Activated T-cell treated with anti-CD3 and anti-CD28 coated beads for 24 hours (primary cell): ENCODE data around the gene AXIN1.
"Not testable (repeated sequence)": the region's sequence is repeated elsewhere in the genome, so short reads cannot be mapped to it uniquely, and the experiment has no call there.

Source experiments
- DNase-seq: peaks from one replicate; pipeline ENCODE4 v3.0.0-alpha.2; 2020; ENCODE audit warnings: low read depth

Gene AXIN1

DNA sequence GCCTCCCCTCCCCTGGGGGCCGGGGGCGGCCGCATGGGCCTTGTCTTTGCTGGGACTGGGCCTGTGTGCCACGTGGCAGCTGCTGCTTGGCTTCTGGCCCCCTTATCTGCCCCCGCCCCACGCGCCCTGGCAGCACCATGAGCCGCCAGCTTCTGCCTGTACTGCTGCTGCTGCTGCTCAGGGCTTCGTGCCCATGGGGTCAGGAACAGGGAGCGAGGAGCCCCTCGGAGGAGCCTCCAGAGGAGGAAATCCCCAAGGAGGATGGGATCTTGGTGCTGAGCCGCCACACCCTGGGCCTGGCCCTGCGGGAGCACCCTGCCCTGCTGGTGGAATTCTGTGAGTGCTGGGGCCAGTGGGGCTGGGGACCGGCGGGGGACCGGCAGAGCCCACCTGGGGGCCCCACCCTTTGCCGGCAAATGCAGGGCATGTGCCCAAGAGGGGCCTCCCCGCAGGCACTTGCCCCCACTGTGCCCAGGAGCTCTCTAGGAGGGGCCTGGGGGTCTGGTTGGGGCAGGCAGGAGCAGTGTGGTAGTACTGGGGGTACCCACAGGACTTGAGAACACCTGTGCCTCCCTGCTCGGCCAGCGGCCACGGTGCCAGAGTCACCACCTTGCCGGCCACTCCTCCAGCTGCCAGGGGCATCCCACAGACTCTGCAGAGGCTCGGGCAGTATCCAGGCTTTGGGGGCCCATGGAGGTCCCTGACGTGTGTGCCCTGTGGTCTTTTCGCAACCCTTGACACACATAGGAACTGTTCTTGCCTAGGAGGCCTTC, 69.3 kb downstream of the AXIN1 start, which contains the start of gene PDIA2:
Gene PDIA2 (plus strand): TSS at position 132 of the 773 bp plus-strand sequence. CDS start 6 bp downstream, at position 138.
- DNase-seq = no peak

DNA sequence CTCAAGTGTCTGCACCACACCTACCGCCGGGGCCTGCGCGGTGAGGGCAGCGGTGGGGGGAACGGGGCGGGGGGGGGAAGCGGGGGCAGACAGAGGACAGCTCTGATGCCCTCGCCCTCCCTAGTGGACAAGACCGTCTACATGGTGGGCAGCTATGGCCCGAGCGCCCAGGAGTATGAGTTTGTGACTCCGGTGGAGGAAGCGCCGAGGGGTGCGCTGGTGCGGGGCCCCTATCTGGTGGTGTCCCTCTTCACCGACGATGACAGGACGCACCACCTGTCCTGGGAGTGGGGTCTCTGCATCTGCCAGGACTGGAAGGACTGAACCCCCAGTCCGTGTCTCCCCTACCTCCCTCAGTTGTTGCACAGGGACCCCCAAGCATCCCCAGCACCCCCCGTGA, 70.0 kb downstream of the AXIN1 start:
- DNase-seq = no peak

DNA sequence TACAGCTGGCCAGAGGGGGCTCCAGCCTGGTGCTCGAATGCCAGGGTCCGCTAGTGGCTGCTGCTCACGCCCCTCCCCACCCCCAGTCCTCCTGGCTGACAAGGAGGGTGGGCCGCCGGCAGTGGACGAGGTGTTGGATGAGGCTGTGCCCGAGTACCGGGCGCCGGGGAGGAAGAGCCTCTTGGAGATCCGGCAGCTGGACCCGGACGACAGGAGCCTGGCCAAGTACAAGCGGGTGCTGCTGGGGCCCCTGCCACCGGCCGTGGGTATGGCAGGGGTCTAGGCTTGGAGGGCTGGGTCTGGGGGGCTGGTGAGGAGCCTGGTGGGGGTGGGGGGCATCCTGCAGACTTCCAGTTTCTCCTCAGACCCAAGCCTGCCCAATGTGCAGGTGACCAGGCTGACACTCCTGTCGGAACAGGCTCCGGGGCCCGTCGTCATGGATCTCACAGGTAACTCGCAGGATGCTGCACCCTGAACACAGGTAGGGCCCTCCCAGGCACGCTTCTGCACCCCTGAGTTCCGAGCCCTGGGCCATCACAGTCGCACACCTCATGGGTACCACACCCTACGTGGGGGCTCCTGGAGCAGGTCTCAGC, 70.8 kb downstream of the AXIN1 start:
- no peak for DNase-seq

- no peak for DNase-seq
Measured at GRCh38 chr16:280991-281659, 71.4 kb downstream of the AXIN1 start.

DNA sequence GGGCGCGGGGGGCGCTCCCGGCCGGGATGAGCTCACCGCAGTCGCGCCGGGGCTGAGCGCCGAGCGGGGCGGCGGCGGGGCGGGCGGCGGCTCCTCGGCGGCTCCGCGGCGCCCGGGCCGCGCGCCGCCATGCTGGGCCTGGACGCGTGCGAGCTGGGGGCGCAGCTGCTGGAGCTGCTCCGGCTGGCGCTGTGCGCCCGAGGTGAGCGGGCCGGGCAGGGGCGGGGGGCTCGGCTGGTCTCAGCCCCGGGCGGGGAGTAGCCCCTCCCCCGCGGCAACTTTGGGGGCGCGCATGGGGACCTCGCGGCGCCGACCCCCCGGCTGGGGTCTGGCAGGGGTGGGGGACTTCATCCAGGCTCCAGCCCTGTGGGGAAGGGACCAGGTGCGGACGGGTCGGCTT, 72.0 kb downstream of the AXIN1 start, which contains the start of gene ARHGDIG:
Gene ARHGDIG (plus strand): TSS at position 40 of the 400 bp plus-strand sequence. CDS start 90 bp downstream, at position 130.
- no peak for DNase-seq

DNA sequence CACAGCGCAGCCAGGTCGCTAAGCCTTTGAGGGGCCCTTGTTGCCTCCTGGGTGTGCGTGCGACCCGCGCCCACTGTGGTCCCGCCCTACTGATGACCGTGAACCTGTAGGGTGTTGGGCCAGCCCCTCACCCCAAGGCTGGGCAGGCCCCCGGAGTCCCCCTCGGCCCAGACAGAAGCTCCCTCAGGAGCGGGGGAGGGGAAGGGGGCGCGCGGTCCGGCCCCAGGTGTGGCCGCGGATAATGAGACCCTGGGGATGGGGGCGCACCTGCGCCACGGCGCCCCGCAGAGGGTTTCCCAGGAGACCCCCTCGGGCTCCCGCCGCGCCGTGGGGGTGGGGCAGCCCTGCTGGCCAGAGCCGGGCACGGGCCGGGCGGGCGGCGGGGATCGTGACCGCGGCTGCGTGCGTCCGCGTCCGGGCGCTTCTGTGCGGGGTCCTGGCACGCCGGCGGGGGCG, 72.5 kb downstream of the AXIN1 start:
- no peak for DNase-seq

GRCh38 chr16:279531-279930, 73.0 kb downstream of the AXIN1 start:
- no peak for DNase-seq

DNA sequence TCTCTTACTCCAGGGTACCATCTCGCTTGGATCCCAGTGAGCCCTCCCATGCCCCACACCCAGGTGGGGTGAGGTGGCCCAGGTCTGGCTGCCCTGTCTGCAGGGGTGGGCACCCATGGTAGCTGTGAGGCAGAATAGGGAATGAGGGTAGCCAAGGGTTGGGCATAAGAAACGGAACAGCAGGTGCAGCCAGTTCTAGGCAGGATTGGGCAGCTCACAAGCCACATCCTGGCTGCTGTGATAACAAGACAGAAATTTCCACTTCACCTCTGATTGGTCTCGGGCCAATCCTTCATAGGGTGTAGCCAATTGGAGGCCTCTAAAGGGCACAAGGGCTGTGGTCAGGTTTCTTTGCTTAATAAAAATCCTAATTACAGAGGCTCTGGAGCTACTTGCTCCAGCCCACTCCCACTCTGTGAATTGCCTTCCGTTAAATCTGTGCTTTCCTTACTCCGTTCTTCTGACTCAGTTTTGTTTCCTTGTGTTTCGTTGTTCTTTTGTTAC, 73.6 kb downstream of the AXIN1 start:
- DNase-seq = peak; percentile 11

DNA sequence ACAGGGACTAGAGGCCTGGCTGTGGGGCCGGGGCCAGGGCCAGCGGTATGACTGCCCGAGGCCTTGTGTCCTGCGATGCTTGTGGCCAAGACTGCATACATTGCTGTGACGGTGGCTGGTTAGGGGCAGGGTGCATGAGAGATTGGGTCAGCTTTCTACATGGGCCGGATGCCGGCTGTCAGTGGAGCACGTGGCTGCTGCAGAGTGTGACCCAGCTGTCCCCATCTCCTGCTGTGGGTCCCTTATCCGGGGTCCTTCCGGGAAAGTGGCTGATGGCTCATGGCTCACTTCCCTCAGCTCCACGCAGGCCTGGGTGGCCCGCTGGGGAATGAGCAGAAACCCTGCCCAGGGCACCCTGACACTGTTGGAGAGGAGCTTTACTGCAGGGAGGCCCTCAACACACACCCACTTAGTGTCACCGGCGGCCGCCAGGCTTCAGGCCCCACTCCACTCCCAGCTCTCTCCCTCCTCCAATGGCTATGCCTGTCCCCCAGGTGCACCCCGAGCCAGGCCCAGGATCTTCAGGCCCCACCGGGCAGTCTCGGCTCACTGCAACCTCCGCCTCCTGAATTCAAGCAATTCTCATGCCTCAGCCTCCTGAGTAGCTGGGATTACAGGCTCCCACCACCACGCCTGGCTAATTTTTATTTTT, 76.0 kb downstream of the AXIN1 start:
- DNase-seq = no peak

- DNase-seq = no peak
Measured at GRCh38 chr16:275786-276232, 76.7 kb downstream of the AXIN1 start, which contains the start of gene RGS11. TSS of gene RGS11 (minus strand) at chr16:275944. CDS start at chr16:275911, 33 bp downstream.

DNA sequence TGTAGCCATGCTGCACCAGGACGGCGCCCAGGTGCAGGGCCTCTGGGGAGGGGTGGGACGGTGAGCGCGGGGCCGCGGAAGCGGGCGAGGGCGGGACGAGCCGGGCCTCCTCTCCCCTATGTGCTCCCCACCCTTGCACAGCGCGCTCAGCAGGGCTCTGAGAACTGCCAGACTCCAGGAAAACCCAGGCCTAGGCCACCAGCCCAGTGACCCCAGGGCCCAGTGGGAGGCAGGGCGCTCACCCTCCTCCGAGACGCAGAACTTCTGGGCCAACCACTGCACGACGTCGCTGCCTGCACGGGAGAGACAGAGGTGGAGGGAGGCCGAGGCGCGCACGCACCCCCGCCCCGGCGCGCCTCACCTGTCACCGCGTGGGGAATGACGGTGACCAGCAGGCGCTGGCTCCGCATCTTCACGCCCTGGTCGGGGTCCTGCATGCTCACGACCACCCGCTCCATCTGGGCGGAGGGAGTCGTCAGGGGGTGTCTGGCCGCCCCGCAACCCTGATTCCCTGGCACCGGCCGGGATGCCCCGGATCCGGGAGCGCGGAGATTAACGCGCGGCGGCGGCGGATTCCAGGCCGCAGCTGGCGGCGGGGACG, 77.4 kb downstream of the AXIN1 start:
- no peak for DNase-seq

- no peak for DNase-seq
Measured at GRCh38 chr16:273547-274421, 78.7 kb downstream of the AXIN1 start.

GRCh38 chr16:272633-273546, 79.6 kb downstream of the AXIN1 start:
- DNase-seq = no peak

DNA sequence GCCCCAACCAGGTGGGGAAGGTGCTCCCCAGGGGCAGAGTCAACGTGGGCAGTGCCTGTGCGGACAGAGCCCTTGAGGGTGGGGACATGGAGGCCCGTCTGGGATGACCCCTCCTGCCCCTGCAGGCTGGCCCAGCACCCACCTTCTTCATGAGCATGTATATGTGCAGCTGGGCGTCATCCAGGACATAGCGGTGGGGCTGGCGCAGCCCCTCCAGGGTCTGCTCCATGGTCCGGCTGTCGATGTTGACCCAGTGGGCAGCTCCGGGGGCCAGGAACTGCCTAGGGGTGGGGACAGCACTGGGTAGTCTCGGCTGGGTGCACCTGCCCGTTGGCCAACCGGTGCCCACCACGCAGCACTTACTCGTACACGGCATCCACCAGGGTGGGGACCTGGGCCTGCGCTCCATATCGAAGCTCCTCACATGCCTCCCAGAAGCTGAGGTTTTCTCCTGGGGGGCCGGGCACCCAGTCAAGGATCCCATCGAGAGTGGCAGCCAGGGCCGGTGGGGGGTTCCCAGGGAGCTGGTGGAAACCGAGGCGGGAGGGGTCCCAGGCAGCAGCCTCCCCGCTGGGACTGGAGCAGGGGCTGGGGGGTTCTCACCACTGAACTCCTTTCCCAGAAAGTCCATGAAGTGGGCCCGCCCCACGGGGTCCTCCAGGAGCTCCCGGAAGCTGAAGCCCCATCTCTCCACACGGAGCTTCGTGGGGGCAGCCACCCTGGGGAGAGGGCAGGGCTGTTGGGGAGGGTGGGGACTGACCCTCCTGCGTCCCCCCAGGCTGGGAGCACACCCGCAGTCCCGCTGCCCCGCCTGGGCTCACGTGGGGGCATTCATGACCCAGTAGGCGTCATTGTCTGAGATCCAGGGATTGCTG, 81.9 kb downstream of the AXIN1 start:
- no peak for DNase-seq

GRCh38 chr16:269061-269796, 83.3 kb downstream of the AXIN1 start:
- DNase-seq = no peak

DNA sequence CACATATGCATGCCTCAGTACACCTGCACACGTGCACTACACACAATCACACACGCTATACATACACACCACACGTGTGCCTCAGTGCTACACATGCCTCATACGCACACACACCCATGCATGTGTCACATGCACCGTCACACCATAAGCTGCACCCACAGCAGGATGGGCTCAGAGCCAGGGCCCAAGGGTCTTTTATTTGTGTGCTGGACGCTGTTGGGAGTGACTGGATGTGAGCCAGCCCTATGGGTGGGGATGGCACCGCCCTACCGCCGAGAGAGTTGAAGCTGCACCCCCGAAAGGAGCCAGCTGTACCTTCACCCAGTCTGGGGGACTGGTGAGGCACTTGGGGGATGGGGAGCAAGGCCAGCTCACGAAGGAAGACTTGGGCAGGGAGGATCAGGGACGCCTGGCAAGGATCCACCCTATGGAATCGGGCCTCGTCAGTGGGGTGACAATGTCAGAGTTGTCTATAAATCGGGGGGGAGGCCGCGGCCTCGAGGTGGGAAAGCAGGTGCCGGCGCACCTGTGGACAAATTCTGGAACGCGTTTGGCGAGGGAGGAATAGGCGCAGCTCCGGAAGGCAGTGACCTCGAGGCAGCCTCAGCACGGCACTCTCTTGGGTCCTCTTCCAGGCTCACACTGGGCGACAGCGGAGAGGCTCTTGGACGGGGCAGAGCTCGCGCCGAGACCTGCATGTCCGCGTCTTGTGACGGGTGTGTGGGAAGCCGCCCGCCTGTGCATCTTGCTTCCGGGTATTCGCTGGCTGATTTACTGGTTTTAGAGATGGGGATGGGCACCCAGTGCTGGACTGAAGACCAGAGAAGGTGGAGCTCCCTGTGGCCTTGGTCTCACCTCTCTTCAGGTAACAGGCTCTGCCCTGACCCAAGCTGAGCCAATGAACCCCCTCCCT, 84.1 kb downstream of the AXIN1 start:
- no peak for DNase-seq

DNA sequence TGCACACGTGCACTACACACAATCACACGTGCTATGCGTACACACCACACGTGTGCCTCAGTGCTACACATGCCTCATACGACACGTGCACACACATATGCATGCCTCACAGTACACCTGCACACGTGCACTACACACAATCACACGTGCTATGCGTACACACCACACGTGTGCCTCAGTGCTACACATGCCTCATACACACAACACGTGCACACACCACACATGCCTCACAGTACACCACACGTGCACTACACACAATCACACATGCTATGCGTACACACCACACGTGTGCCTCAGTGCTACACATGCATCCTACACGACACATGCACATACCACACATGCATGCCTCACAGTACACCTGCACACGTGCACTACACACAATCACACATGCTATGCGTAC, 85.0 kb downstream of the AXIN1 start:
- DNase-seq = not testable (repeated sequence)
